Mesenchymal stem cell (in vitro differentiated cells and primary cell): Measurements from ENCODE around the gene NIP7.

Source experiments
- DNase-seq: peaks from one replicate; pipeline ENCODE4 v3.0.0-alpha.2; 2013
- H2AFZ ChIP-seq: one replicate; pipeline ENCODE4 v1.6.1; 2013; ENCODE audit warnings: low read depth, mild to moderate bottlenecking, control low read depth, inconsistent platforms, low read length, moderate library complexity
- H2AK5ac ChIP-seq: 2 replicates; pipeline ENCODE4 v1.6.1; 2013; ENCODE audit warnings: low read length, moderate library complexity, mild to moderate bottlenecking, inconsistent platforms; ENCODE audit not compliant: severe bottlenecking
- H2BK120ac ChIP-seq: one replicate; pipeline ENCODE4 v1.6.1; 2013; ENCODE audit warnings: low read depth, mild to moderate bottlenecking, inconsistent platforms, low read length, moderate library complexity
- H2BK12ac ChIP-seq, 2 experiments: one replicate each; pipeline ENCODE4 v1.6.1; 2013; ENCODE audit warnings: inconsistent platforms in 2 of 2, low read length in 2 of 2, mild to moderate bottlenecking in 2 of 2, moderate library complexity in 2 of 2, control low read depth in 1 of 2
- H2BK15ac ChIP-seq: one replicate; pipeline ENCODE4 v1.6.1; 2013; ENCODE audit warnings: mild to moderate bottlenecking, low read depth, inconsistent platforms; ENCODE audit not compliant: poor library complexity, severe bottlenecking
- H2BK5ac ChIP-seq: 2 replicates; pipeline ENCODE4 v1.6.1; 2013; ENCODE audit warnings: low read depth, mild to moderate bottlenecking, low read length, control low read depth, inconsistent platforms; ENCODE audit not compliant: poor library complexity, severe bottlenecking
- H3K14ac ChIP-seq, 2 experiments: one replicate each; pipeline ENCODE4 v1.6.1; 2013; ENCODE audit warnings: inconsistent platforms in 2 of 2, low read length in 2 of 2, control low read depth in 1 of 2, mild to moderate bottlenecking in 1 of 2, moderate library complexity in 1 of 2
- H3K18ac ChIP-seq, 2 experiments: one replicate each; pipeline ENCODE4 v1.6.1; 2013; ENCODE audit warnings: inconsistent platforms in 2 of 2, low read length in 2 of 2, control low read depth in 1 of 2, low read depth in 1 of 2, mild to moderate bottlenecking in 1 of 2
- H3K23ac ChIP-seq, 2 experiments: one replicate each; pipeline ENCODE4 v1.6.1; 2013; ENCODE audit warnings: inconsistent platforms in 2 of 2, low read length in 2 of 2, mild to moderate bottlenecking in 2 of 2, moderate library complexity in 2 of 2, control low read depth in 1 of 2
- H3K27ac ChIP-seq: 2 replicates; pipeline ENCODE4 v1.5.1; 2013; ENCODE audit warnings: mild to moderate bottlenecking, moderate library complexity, low read length, control low read depth, inconsistent platforms; ENCODE audit not compliant: poor library complexity, severe bottlenecking
- H3K27me3 ChIP-seq, 2 experiments: 2 replicates each; pipeline versions ENCODE4 v1.6.1 to v1.7.0; 2013; ENCODE audit warnings: low read length in 2 of 2, mild to moderate bottlenecking in 2 of 2, moderate library complexity in 2 of 2, control low read depth in 1 of 2, inconsistent platforms in 1 of 2; ENCODE audit not compliant: control insufficient read depth in 1 of 2, insufficient read depth in 1 of 2
- H3K36me3 ChIP-seq, 2 experiments: 2 replicates each; pipeline versions ENCODE4 v1.6.1 to v1.7.0; 2013; ENCODE audit warnings: low read length in 2 of 2, control low read depth in 1 of 2, inconsistent platforms in 1 of 2, low read depth in 1 of 2, mild to moderate bottlenecking in 1 of 2; ENCODE audit not compliant: insufficient read depth in 2 of 2, control insufficient read depth in 1 of 2
- H3K4ac ChIP-seq, 2 experiments: one replicate each; pipeline ENCODE4 v1.6.1; 2013; ENCODE audit warnings: inconsistent platforms in 2 of 2, low read length in 2 of 2, mild to moderate bottlenecking in 2 of 2, moderate library complexity in 2 of 2, control low read depth in 1 of 2, low read depth in 1 of 2
- H3K4me1 ChIP-seq: 2 replicates; pipeline ENCODE4 v1.6.1; 2013; ENCODE audit warnings: low read depth, low read length, control low read depth; ENCODE audit not compliant: control insufficient read depth, insufficient read depth
- H3K4me2 ChIP-seq: 2 replicates; pipeline ENCODE4 v1.6.1; 2013; ENCODE audit warnings: low read length, mild to moderate bottlenecking, inconsistent platforms; ENCODE audit not compliant: poor library complexity, severe bottlenecking
- H3K4me3 ChIP-seq, 2 experiments: 2 replicates each; pipeline versions ENCODE4 v1.5.1 to v1.7.0; 2013; ENCODE audit warnings: low read length in 2 of 2, mild to moderate bottlenecking in 2 of 2, control low read depth in 1 of 2, low read depth in 1 of 2; ENCODE audit not compliant: insufficient read depth in 1 of 2
- H3K79me1 ChIP-seq: replicated peaks from 2 replicates; pipeline ENCODE4 v1.6.1; 2013; ENCODE audit warnings: mild to moderate bottlenecking, control low read depth, low read length, inconsistent platforms; ENCODE audit not compliant: poor library complexity, severe bottlenecking
- H3K9ac ChIP-seq: 2 replicates; pipeline ENCODE4 v1.7.0; 2013; ENCODE audit warnings: mild to moderate bottlenecking, low read length, moderate library complexity
- H3K9me3 ChIP-seq: 2 replicates; pipeline ENCODE4 v1.7.0; 2013; ENCODE audit warnings: mild to moderate bottlenecking, low read length; ENCODE audit not compliant: control insufficient read depth
- H4K8ac ChIP-seq: one replicate; pipeline ENCODE4 v1.6.1; 2013; ENCODE audit warnings: inconsistent platforms, mild to moderate bottlenecking, low read length, moderate library complexity
- H4K91ac ChIP-seq: one replicate; pipeline ENCODE4 v1.6.1; 2013; ENCODE audit warnings: mild to moderate bottlenecking, low read length, inconsistent platforms
- WGBS: methylation state at CpG from one replicate; pipeline ENCODE4 v1.1.7; 2013; ENCODE audit warnings: mixed read lengths; 5-methylcytosine and 5-hydroxymethylcytosine counted together

NIP7 gene

DNA sequence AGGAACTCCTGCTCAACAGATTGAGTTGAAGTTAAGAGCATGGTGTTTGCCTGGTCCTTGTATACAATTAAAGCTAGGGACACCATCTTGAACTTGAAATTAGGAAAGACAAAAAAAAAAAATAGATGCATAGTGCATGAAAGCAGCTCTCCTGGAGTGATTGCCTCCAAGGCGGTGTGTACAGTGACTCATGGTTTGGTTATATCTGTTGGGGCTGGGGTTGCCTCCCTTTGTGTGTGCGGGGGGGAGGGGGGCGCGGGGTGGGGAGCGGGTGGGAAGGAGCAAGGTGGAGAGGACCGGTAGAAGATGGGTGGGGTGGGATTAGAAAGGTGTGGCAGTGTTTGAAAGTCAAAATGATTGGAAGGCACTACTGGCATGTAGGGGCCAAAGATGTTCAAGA is 8.7 kb downstream of the NIP7 start:
- Histone ChIP-seq H4K91ac (no peak overlapping the region), H3K23ac (no peak overlapping the region), H3K4me1 (peaks cover 3% of the 10 kb centered on the region), H2BK120ac (no peak overlapping the region), H2BK5ac (no peak overlapping the region), H3K9me3 (no peaks in the 10 kb centered on the region), H2BK12ac (no peak overlapping the region), H3K4me3 (no peak overlapping the region), H3K9ac (no peak overlapping the region), H3K18ac (no peak overlapping the region), H2AK5ac (no peak overlapping the region), H3K4ac (no peak overlapping the region), H2AFZ (no peak overlapping the region), H3K4me2 (no peak overlapping the region), H3K27ac (no peak overlapping the region), H2BK15ac (no peak overlapping the region), H3K14ac (no peak overlapping the region), H3K27me3 (no peaks in the 10 kb centered on the region), H3K36me3 (peaks cover 15 to 50% of the 10 kb centered on the region in 2 experiments), H3K79me1 (peaks cover 5% of the 10 kb centered on the region), H4K8ac (no peak overlapping the region)
- WGBS = 98% methylated on average over 6 of the region's 6 CpGs
- DNase-seq = no peak

DNA sequence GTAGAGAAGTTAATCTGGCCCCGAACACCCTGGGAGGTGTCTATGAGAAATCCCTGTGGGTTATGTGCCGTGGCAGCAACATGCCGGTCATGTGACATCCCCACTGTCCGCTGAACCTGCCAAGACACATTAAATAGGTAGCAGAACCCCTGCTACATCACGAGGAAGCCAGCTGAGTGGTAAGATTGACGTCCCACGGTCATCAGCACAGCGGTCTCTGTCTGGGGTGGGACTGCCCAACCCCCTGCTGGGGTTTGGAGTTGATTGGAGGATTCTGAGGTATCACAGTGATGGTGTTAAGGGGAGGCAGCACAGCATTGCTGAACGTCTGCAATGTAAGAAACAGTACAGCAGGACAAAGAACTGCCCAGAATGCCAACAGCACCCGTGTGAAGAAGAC is 10.0 kb downstream of the NIP7 start:
- Histone ChIP-seq H2BK15ac (no peak overlapping the region), H3K14ac (no peak overlapping the region), H3K4me2 (no peak overlapping the region), H3K36me3 (peaks cover 13 to 38% of the 10 kb centered on the region in 2 experiments), H3K9ac (no peak overlapping the region), H2BK5ac (no peak overlapping the region), H2BK120ac (no peak overlapping the region), H3K4me1 (peaks cover 3% of the 10 kb centered on the region), H3K4me3 (no peak overlapping the region), H2AFZ (no peak overlapping the region), H3K27ac (no peak overlapping the region), H3K79me1 (peaks cover 2% of the 10 kb centered on the region), H4K8ac (no peak overlapping the region), H3K18ac (no peak overlapping the region), H3K4ac (no peak overlapping the region), H3K27me3 (no peaks in the 10 kb centered on the region), H2AK5ac (no peak overlapping the region), H4K91ac (no peak overlapping the region), H2BK12ac (no peak overlapping the region), H3K23ac (no peak overlapping the region), H3K9me3 (no peaks in the 10 kb centered on the region)
- WGBS = 92% methylated on average over 10 of the region's 10 CpGs
- DNase-seq = no peak

DNA sequence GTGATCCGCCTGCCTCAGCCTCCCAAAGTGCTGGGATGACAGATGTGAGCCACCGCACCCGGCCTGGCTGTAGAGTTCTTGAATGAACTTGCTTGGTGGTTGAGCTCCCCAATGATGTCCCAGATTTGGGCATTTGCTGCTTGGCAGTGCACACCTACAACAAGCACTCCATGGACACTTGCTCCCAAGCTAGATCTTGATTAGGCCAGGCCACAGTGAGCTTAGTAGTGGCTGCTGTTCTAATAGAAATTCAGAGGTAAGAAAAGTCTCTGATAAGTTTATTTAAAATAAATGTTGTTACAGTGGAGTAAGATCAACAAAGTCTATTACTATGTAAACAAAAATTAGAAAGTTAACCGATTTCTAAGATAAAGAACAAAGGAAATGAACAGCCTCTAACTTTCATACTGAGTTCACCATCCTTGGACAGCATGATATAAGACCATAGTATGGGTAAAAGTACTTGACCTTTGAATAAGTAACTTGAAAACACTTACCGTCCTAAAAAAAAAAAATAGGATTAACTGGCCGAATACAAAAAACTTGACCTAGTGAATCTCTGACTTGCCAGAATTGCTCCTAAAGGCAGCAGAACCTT is 11.1 kb downstream of the NIP7 start:
- H3K18ac ChIP-seq = no peak overlapping the region
- no peak overlapping the region for H3K14ac ChIP-seq
- 89% methylated on average over 5 of the region's 6 CpGs for WGBS
- no peak overlapping the region for H2BK5ac ChIP-seq
- H4K8ac ChIP-seq = no peak overlapping the region
- H3K79me1 ChIP-seq = peaks cover 2% of the 10 kb centered on the region
- H2BK120ac ChIP-seq = no peak overlapping the region
- peak; percentile 6 for DNase-seq
- no peak overlapping the region for H3K27ac ChIP-seq
- no peak overlapping the region for H3K23ac ChIP-seq
- H2AFZ ChIP-seq = no peak overlapping the region
- H2AK5ac ChIP-seq = no peak overlapping the region
- H3K36me3 ChIP-seq = peaks cover 19 to 40% of the 10 kb centered on the region in 2 experiments
- H3K4ac ChIP-seq = no peak overlapping the region
- no peak overlapping the region for H2BK12ac ChIP-seq
- H3K27me3 ChIP-seq = no peaks in the 10 kb centered on the region
- H3K4me1 ChIP-seq = peaks cover 3% of the 10 kb centered on the region
- no peak overlapping the region for H3K4me3 ChIP-seq
- H3K4me2 ChIP-seq = no peak overlapping the region
- no peak overlapping the region for H2BK15ac ChIP-seq
- H3K9ac ChIP-seq = no peak overlapping the region
- H4K91ac ChIP-seq = no peak overlapping the region
- no peaks in the 10 kb centered on the region for H3K9me3 ChIP-seq

DNA sequence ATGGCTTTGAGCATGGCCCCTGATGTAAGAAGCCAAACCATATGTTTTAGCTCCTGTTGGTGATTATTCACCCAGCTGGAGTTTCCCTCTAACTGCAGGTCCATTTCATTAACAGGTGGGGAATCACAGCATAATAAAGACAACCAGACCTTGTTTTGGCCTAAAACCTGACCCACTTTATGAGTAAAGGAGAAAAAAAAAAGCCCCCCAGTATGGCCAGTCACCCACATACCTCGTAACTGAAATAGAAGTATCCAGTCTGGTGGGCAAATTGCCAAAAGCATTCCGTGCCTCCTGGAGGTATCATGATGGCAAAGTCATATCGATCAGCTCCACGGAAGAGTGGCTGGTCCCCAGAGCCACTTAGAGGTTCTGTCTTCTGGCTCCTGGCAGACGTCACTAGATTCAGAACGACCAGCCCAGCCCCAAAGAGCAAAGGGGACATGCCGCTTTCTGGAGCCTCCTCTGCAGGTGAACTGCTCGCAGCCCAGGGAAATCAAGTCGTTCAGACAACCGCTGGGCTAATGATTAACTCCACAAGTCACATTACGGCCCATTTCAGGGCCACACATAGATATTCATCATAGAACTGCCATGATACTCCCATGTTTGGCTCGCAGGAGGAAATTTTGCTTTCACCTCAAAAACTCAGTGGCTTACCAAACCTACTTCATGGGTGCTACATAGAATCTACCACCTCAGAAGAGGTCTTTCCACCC is 11.9 kb downstream of the NIP7 start, which contains the start of gene TMED6:
TSS of gene TMED6 (minus strand) at position 478 of the 719 bp plus-strand sequence. CDS start at position 445, 33 bp downstream.
- Histone ChIP-seq H4K8ac (no peak within 1 kb of the TSS), H2BK15ac (no peak within 1 kb of the TSS)
- 95% methylated on average over 12 of the region's 12 CpGs for WGBS

More for the DNA sequence above, 11.9 kb downstream of the NIP7 start, which contains the start of gene TMED6:
- Histone ChIP-seq H2BK5ac (no peak within 1 kb of the TSS), H3K9me3 (no peaks in the 10 kb centered on the region), H3K27ac (no peak within 1 kb of the TSS), H3K4me3 (no peak within 1 kb of the TSS), H4K91ac (no peak within 1 kb of the TSS), H2AFZ (no peak within 1 kb of the TSS), H3K23ac (no peak within 1 kb of the TSS), H3K36me3 (peaks cover 22 to 41% of the 10 kb centered on the region in 2 experiments), H3K27me3 (no peaks in the 10 kb centered on the region), H3K14ac (no peak within 1 kb of the TSS), H3K4me1 (peaks cover 3% of the 10 kb centered on the region), H3K4me2 (no peak within 1 kb of the TSS), H2AK5ac (no peak within 1 kb of the TSS), H3K9ac (no peak within 1 kb of the TSS), H3K18ac (no peak within 1 kb of the TSS), H2BK120ac (no peak within 1 kb of the TSS), H3K79me1 (peaks cover 2% of the 10 kb centered on the region), H2BK12ac (no peak within 1 kb of the TSS), H3K4ac (no peak within 1 kb of the TSS)
- no peak for DNase-seq
